ENCODE data around the gene TRPV3.

GRCh38 chr17:3526971-3527370 is 30.6 kb downstream of the TRPV3 start:
- no peak for TF ChIP-seq CTCF (IDR thresholded peaks at IDR 0.05)
- no peak for TF ChIP-seq EZH2phosphoT487 (IDR thresholded peaks at IDR 0.05)

Measured in neural progenitor cell (in vitro differentiated cells).